Smooth muscle cell (in vitro differentiated cells): ENCODE results near the gene OSTN. TPM values are rescaled to one million over a fixed set of nuclear protein-coding genes. Genes with fewer than 3 reads are reported as not detected.

Experiments used
- DNase-seq: peaks from one replicate; lab custom pipeline; 2025; ENCODE audit not compliant: unreplicated experiment; lab: John Stamatoyannopoulos, UW
- H2AFZ ChIP-seq: fragments of 200-600 bp; sonication (generic); 2 replicates; pipeline ENCODE4 v1.6.0; 2016; ENCODE audit warnings: antibody characterized with exemption, low read depth, mild to moderate bottlenecking
- H3F3A ChIP-seq: fragments of 200-600 bp; sonication (generic); 2 replicates; pipeline ENCODE4 v1.6.0; 2017; ENCODE audit warnings: antibody characterized with exemption, low read depth
- H3K27ac ChIP-seq: fragments of 200-600 bp; sonication (generic); 2 replicates; pipeline ENCODE4 v1.5.1; 2016; ENCODE audit warnings: low read depth, mild to moderate bottlenecking
- H3K27me3 ChIP-seq: fragments of 200-600 bp; sonication (generic); 2 replicates; pipeline ENCODE4 v1.6.1; 2016; ENCODE audit warnings: low read depth, mild to moderate bottlenecking
- H3K36me3 ChIP-seq: fragments of 200-600 bp; sonication (generic); 2 replicates; pipeline ENCODE4 v1.5.1; 2016; ENCODE audit warnings: low read depth
- H3K4me1 ChIP-seq: fragments of 200-600 bp; sonication (generic); 2 replicates; pipeline ENCODE4 v1.5.1; 2016; ENCODE audit warnings: low read depth
- H3K4me2 ChIP-seq: fragments of 200-600 bp; sonication (generic); 2 replicates; pipeline ENCODE4 v1.6.0; 2016; ENCODE audit warnings: mild to moderate bottlenecking
- H3K4me3 ChIP-seq: fragments of 200-600 bp; sonication (generic); 2 replicates; pipeline ENCODE4 v1.5.1; 2016; ENCODE audit warnings: mild to moderate bottlenecking
- H3K79me2 ChIP-seq: fragments of 200-600 bp; sonication (generic); 2 replicates; pipeline ENCODE4 v1.6.0; 2016; ENCODE audit warnings: low read depth, mild to moderate bottlenecking
- H3K9ac ChIP-seq: fragments of 200-600 bp; sonication (generic); 2 replicates; pipeline ENCODE4 v1.6.0; 2016; ENCODE audit warnings: low read depth
- H3K9me3 ChIP-seq: fragments of 200-600 bp; sonication (generic); replicated peaks from 2 replicates; pipeline ENCODE4 v1.5.1; 2016; ENCODE audit warnings: low read depth
- H4K20me1 ChIP-seq: fragments of 200-600 bp; sonication (generic); 2 replicates; pipeline ENCODE4 v1.6.0; 2016; ENCODE audit warnings: low read depth
- CTCF ChIP-seq: fragments of 200-600 bp; sonication (generic); IDR thresholded peaks from 2 replicates; pipeline ENCODE4 v1.5.1; 2017; ENCODE audit warnings: borderline replicate concordance, mild to moderate bottlenecking, antibody characterized with exemption; ENCODE audit not compliant: insufficient read depth, poor library complexity, severe bottlenecking
- WGBS: methylation state at CpG from one replicate; pipeline ENCODE4 v1.1.7; 2016; ENCODE audit warnings: low lambda C conversion rate; 5-methylcytosine and 5-hydroxymethylcytosine counted together
- polyA plus RNA-seq: library from polyadenylated mRNA; unstranded; fragments of >200 nt; fragmentation: Nextera tagmentation; extraction: Ambion mirVana; gene quantifications from 2 replicates; pipeline ENCODE4 v1.2.1, GENCODE V29; 2016
- total RNA-seq: library from RNA; depleted of rRNA; stranded (reverse); fragments of >200 nt; gene quantifications from 2 replicates; pipeline ENCODE4 v1.2.3, GENCODE V29; 2014

The OSTN gene
- total and polyA plus RNA-seq, 2 experiments from 2014 or later: 0.40 to 1.3 TPM

- Histone ChIP-seq H3K4me3 (no peak overlapping the region), H3K4me1 (peaks cover 4% of the 10 kb centered on the region), H3K9me3 (no peaks in the 10 kb centered on the region), H3K4me2 (no peak overlapping the region), H3K27ac (no peak overlapping the region), H3K27me3 (no peaks in the 10 kb centered on the region), H3K9ac (no peak overlapping the region), H3K36me3 (no peaks in the 10 kb centered on the region), H2AFZ (no peak overlapping the region), H4K20me1 (no peaks in the 10 kb centered on the region), H3F3A (peaks cover 9% of the 10 kb centered on the region), H3K79me2 (no peaks in the 10 kb centered on the region)
- DNase-seq: no peak
- TF ChIP-seq CTCF: no peak
Observed at GRCh38 chr3:191256405-191256804, 57.4 kb downstream of the OSTN start.

GRCh38 chr3:191257286-191257685 is 58.2 kb downstream of the OSTN start:
- Histone ChIP-seq H3F3A (peaks cover 9% of the 10 kb centered on the region), H3K27ac (no peak overlapping the region), H3K27me3 (no peaks in the 10 kb centered on the region), H3K36me3 (no peaks in the 10 kb centered on the region), H2AFZ (no peak overlapping the region), H3K79me2 (no peaks in the 10 kb centered on the region), H3K9me3 (no peaks in the 10 kb centered on the region), H3K4me3 (no peak overlapping the region), H3K9ac (no peak overlapping the region), H3K4me1 (peaks cover 6% of the 10 kb centered on the region), H3K4me2 (no peak overlapping the region), H4K20me1 (no peaks in the 10 kb centered on the region)
- WGBS: 95% methylated on average over 2 of the region's 2 CpGs
- TF ChIP-seq CTCF: no peak
- no peak for DNase-seq

GRCh38 chr3:191259486-191259885 is 60.4 kb downstream of the OSTN start:
- no peak overlapping the region for H3K4me2 ChIP-seq
- no peak for DNase-seq
- peaks cover 6% of the 10 kb centered on the region for H3K4me1 ChIP-seq
- H4K20me1 ChIP-seq: no peaks in the 10 kb centered on the region
- H3K27me3 ChIP-seq: no peaks in the 10 kb centered on the region
- H3F3A ChIP-seq: peaks cover 5% of the 10 kb centered on the region
- no peak for TF ChIP-seq CTCF
- H3K9ac ChIP-seq: no peak overlapping the region
- no peaks in the 10 kb centered on the region for H3K36me3 ChIP-seq
- no peaks in the 10 kb centered on the region for H3K79me2 ChIP-seq
- no peaks in the 10 kb centered on the region for H3K9me3 ChIP-seq
- H3K27ac ChIP-seq: no peak overlapping the region
- H2AFZ ChIP-seq: no peak overlapping the region
- no peak overlapping the region for H3K4me3 ChIP-seq
- WGBS: 3% methylated on average over 1 of the region's 1 CpG

GRCh38 chr3:191260431-191261303 is 61.6 kb downstream of the OSTN start:
- H3K4me2 ChIP-seq: no peak overlapping the region

More at GRCh38 chr3:191260431-191261303, 61.6 kb downstream of the OSTN start:
- Histone ChIP-seq H3K36me3 (no peaks in the 10 kb centered on the region), H3K79me2 (no peaks in the 10 kb centered on the region), H3K27me3 (no peaks in the 10 kb centered on the region), H3K9ac (no peak overlapping the region), H4K20me1 (no peaks in the 10 kb centered on the region), H3F3A (no peaks in the 10 kb centered on the region), H3K27ac (no peak overlapping the region), H3K4me3 (no peak overlapping the region), H2AFZ (no peak overlapping the region), H3K9me3 (no peaks in the 10 kb centered on the region), H3K4me1 (peaks cover 6% of the 10 kb centered on the region)
- WGBS: 88% methylated on average over 11 of the region's 11 CpGs
- DNase-seq: no peak
- TF ChIP-seq CTCF: no peak
